PC-9 (cell line): ENCODE results near the gene GNG4. TPM values are rescaled to one million over a fixed set of nuclear protein-coding genes. Genes with fewer than 3 reads are reported as not detected.

Experiments
- BruUV-seq: library from RNA; stranded (reverse); fragments of 400-500 nt; replicated peaks from 2 replicates; lab custom pipeline; 2021; lab: Mats Ljungman, UMichigan
- CTCF ChIA-PET: fragments of 300-600 bp; sonication (Branson Sonifier 250); formaldehyde crosslinking; loops from one replicate; lab custom pipeline; 2022; ENCODE audit warnings: antibody characterized with exemption; lab: Charles Lee
- POLR2A ChIA-PET: fragments of 300-600 bp; sonication (Branson Sonifier 250); formaldehyde crosslinking; loops from one replicate; lab custom pipeline; 2022; ENCODE audit warnings: antibody characterized with exemption; ENCODE audit not compliant: unreplicated experiment; lab: Charles Lee
- DNase-seq, 2 experiments: peaks; one replicate each; pipeline versions ENCODE4 v3.0.0 to v3.0.0-alpha.2; 2015 to 2022; ENCODE audit warnings: mixed read lengths in 1 of 2
- H2AFZ ChIP-seq: fragments of 200-600 bp; sonication (generic); 2 replicates; pipeline ENCODE4 v1.8.1; 2017; ENCODE audit warnings: antibody characterized with exemption
- H3F3A ChIP-seq: fragments of 200-600 bp; sonication (generic); 2 replicates; pipeline ENCODE4 v1.8.1; 2017; ENCODE audit warnings: antibody characterized with exemption, mild to moderate bottlenecking, low read depth; ENCODE audit not compliant: insufficient read depth
- H3K27ac ChIP-seq: fragments of 200-600 bp; sonication (generic); 2 replicates; pipeline ENCODE4 v1.6.1; 2016; ENCODE audit warnings: mixed run types
- H3K27me3 ChIP-seq: fragments of 200-600 bp; sonication (generic); 2 replicates; pipeline ENCODE4 v1.6.1; 2016; ENCODE audit warnings: low read depth, mixed run types; ENCODE audit not compliant: insufficient read depth
- H3K36me3 ChIP-seq: fragments of 200-600 bp; sonication (generic); 2 replicates; pipeline ENCODE4 v1.6.1; 2016; ENCODE audit warnings: low read depth, mixed run types
- H3K4me1 ChIP-seq: fragments of 200-600 bp; sonication (generic); replicated peaks from 2 replicates; pipeline ENCODE4 v1.6.1; 2016; ENCODE audit warnings: mixed run types; ENCODE audit not compliant: insufficient read depth
- H3K4me2 ChIP-seq: fragments of 200-600 bp; sonication (generic); 2 replicates; pipeline ENCODE4 v1.6.1; 2017; ENCODE audit warnings: mixed run types
- H3K4me3 ChIP-seq: fragments of 200-600 bp; sonication (generic); 2 replicates; pipeline ENCODE4 v1.6.1; 2016; ENCODE audit warnings: mixed run types
- H3K79me2 ChIP-seq: fragments of 200-600 bp; sonication (generic); 2 replicates; pipeline ENCODE4 v1.6.1; 2017; ENCODE audit warnings: low read depth, mixed run types
- H3K9me2 ChIP-seq: fragments of 200-600 bp; sonication (generic); 2 replicates; pipeline ENCODE4 v1.8.1; 2017; ENCODE audit warnings: mild to moderate bottlenecking; ENCODE audit not compliant: insufficient read depth
- H3K9me3 ChIP-seq: fragments of 200-600 bp; sonication (generic); 2 replicates; pipeline ENCODE4 v1.8.1; 2016; ENCODE audit warnings: low read depth; ENCODE audit not compliant: insufficient read depth
- H4K20me1 ChIP-seq: fragments of 200-600 bp; sonication (generic); 2 replicates; pipeline ENCODE4 v1.8.1; 2017; ENCODE audit not compliant: insufficient read depth
- EZH2 ChIP-seq: fragments of 200-600 bp; sonication (generic); IDR thresholded peaks from 2 replicates; pipeline ENCODE4 v1.8.0; 2017; ENCODE audit warnings: antibody characterized with exemption, low read depth
- intact Hi-C: fragments of 100-400 bp; cut with micrococcal nuclease; formaldehyde crosslinking; loops from one replicate; pipeline ENCODE4 v1.10.0; 2022; ENCODE audit not compliant: unreplicated experiment
- total RNA-seq: library from RNA; stranded (reverse); gene quantifications from 2 replicates; pipeline ENCODE4 v1.2.3, GENCODE V29; 2021
- TF ChIP-seq, protein P1 (sequence below): fragments of 200-600 bp; sonication (generic); conservative IDR thresholded peaks from 2 replicates; pipeline ENCODE4 v1.6.1; 2017; ENCODE audit warnings: mixed run types, antibody characterized with exemption, mild to moderate bottlenecking, moderate library complexity

Gene GNG4
- total RNA-seq, 1 experiment from 2014 or later = 16.3 TPM

DNA sequence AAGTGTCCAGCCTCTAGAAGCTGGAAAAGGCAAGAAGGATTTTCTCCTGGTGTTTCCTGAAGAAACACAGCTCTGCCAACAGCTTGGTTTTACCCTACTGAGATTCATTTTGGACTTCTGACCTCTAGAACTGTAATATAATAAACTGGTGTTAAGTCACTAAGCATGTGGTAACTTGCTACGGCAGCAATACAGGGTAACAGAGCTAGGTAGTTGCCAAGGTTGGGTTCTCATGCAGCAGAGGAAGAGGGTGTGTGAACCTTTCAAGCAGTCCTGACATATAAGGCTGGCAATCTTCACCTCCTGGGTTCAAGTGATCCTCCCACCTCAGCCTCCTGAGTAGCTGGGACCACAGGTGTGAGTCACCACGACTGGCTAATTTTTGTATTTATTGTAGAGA, 36.0 kb downstream of the GNG4 start:
- no peaks in the 10 kb centered on the region for H3K9me3 ChIP-seq
- intact Hi-C loops = no loop called here
- TF ChIP-seq EZH2 = no peak
- TF ChIP-seq, protein P1, sequence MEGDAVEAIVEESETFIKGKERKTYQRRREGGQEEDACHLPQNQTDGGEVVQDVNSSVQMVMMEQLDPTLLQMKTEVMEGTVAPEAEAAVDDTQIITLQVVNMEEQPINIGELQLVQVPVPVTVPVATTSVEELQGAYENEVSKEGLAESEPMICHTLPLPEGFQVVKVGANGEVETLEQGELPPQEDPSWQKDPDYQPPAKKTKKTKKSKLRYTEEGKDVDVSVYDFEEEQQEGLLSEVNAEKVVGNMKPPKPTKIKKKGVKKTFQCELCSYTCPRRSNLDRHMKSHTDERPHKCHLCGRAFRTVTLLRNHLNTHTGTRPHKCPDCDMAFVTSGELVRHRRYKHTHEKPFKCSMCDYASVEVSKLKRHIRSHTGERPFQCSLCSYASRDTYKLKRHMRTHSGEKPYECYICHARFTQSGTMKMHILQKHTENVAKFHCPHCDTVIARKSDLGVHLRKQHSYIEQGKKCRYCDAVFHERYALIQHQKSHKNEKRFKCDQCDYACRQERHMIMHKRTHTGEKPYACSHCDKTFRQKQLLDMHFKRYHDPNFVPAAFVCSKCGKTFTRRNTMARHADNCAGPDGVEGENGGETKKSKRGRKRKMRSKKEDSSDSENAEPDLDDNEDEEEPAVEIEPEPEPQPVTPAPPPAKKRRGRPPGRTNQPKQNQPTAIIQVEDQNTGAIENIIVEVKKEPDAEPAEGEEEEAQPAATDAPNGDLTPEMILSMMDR = no peak
- no peak overlapping the region for H3K4me3 ChIP-seq
- CTCF ChIA-PET = no interaction called here
- no peaks in the 10 kb centered on the region for H3K79me2 ChIP-seq
- H3K27ac ChIP-seq = no peak overlapping the region
- H3K27me3 ChIP-seq = no peaks in the 10 kb centered on the region
- no peaks in the 10 kb centered on the region for H3K9me2 ChIP-seq
- H3K4me1 ChIP-seq = no peaks in the 10 kb centered on the region
- no TSS peak for BruUV-seq
- no peak for DNase-seq
- POLR2A ChIA-PET = no interaction called here
- H3K4me2 ChIP-seq = no peak overlapping the region
- H4K20me1 ChIP-seq = no peaks in the 10 kb centered on the region
- no peaks in the 10 kb centered on the region for H3K36me3 ChIP-seq
- no peaks in the 10 kb centered on the region for H3F3A ChIP-seq
- H2AFZ ChIP-seq = no peak overlapping the region

DNA sequence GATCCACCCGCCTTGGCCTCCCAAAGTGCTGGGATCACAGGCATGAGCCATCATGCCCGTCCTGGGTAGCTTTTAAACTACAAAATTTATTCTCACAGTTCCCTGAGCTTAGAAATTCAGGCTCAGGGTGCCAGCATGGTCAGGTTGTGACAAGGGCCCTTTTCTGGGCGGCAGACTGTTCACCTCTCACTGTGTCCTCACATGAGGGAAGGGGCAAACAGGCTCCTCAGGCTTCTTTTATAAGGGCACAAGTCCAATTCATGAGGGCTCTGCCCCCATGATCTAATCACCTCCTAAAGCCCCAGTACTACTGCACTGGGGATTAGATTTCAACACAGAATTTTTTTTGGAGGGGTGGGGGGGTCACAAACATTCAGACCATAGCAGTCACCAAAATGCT, 36.8 kb downstream of the GNG4 start:
- ChIA-PET CTCF (no interaction called here), POLR2A (no interaction called here)
- no peaks in the 10 kb centered on the region for H3K27me3 ChIP-seq

DNA sequence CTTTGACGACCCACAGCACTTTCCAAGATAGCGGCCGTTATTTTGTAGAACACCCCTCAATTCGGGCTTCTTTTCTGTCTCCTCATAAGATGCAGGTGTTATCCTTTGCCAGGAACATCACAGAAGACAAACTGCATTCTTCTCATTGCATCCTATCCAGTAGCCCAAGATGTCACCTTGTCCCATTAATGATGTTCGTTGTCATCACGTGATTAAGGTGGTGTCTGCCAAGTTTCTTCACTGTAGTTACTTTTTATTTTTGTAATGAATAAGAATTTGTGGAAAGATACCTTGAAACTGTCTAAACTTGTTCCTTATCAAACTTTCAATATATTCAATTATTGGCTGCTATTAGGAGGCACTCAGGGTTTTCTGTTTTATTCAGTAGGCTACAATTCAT, 39.4 kb downstream of the GNG4 start:
- no peaks in the 10 kb centered on the region for H3F3A ChIP-seq
- CTCF ChIA-PET = no interaction called here
- H3K4me1 ChIP-seq = no peaks in the 10 kb centered on the region
- POLR2A ChIA-PET = no interaction called here
- no TSS peak for BruUV-seq
- H3K27me3 ChIP-seq = no peaks in the 10 kb centered on the region
- no peaks in the 10 kb centered on the region for H3K36me3 ChIP-seq
- H3K9me3 ChIP-seq = no peaks in the 10 kb centered on the region
- intact Hi-C loops = no loop called here
- H3K9me2 ChIP-seq = no peaks in the 10 kb centered on the region
- H2AFZ ChIP-seq = no peak overlapping the region
- H3K4me3 ChIP-seq = no peak overlapping the region
- H4K20me1 ChIP-seq = no peaks in the 10 kb centered on the region
- TF ChIP-seq, protein P1 = no peak
- no peak for TF ChIP-seq EZH2
- H3K79me2 ChIP-seq = no peaks in the 10 kb centered on the region
- H3K4me2 ChIP-seq = no peak overlapping the region
- no peak overlapping the region for H3K27ac ChIP-seq
- no peak for DNase-seq

More for the DNA sequence above, 36.8 kb downstream of the GNG4 start:
- TF ChIP-seq, protein P1 = no peak
- TF ChIP-seq EZH2 = no peak
- H4K20me1 ChIP-seq = no peaks in the 10 kb centered on the region
- H3F3A ChIP-seq = no peaks in the 10 kb centered on the region
- H3K4me3 ChIP-seq = no peak overlapping the region
- DNase-seq = no peak
- H3K27ac ChIP-seq = no peak overlapping the region
- no peak overlapping the region for H2AFZ ChIP-seq
- H3K36me3 ChIP-seq = no peaks in the 10 kb centered on the region
- no peak overlapping the region for H3K4me2 ChIP-seq
- no peaks in the 10 kb centered on the region for H3K79me2 ChIP-seq
- no peaks in the 10 kb centered on the region for H3K9me3 ChIP-seq
- H3K4me1 ChIP-seq = no peaks in the 10 kb centered on the region
- H3K9me2 ChIP-seq = no peaks in the 10 kb centered on the region
- no TSS peak for BruUV-seq
- intact Hi-C loops = no loop called here
